Suppressor macrophage treated with lipopolysaccharide for 4 hours (primary cell): Measurements from ENCODE around the gene UBXN10.
"Not testable (repeated sequence)": the region's sequence is repeated elsewhere in the genome, so short reads cannot be mapped to it uniquely, and the experiment has no call there.

Experiments
- DNase-seq: peaks from one replicate; pipeline ENCODE4 v3.0.0-alpha.2; 2020

UBXN10 gene

GRCh38 chr1:20210736-20211460 lies 25.0 kb downstream of the UBXN10 start:
- DNase-seq, result no peak

GRCh38 chr1:20211511-20211931 lies 25.6 kb downstream of the UBXN10 start:
- DNase-seq, result no peak

GRCh38 chr1:20212085-20212684 lies 26.3 kb downstream of the UBXN10 start:
- DNase-seq, result no peak

GRCh38 chr1:20212685-20213331 lies 26.9 kb downstream of the UBXN10 start:
- DNase-seq, result peak; percentile 66

GRCh38 chr1:20215716-20216115 lies 29.8 kb downstream of the UBXN10 start:
- no peak for DNase-seq

- peak; percentile 10 for DNase-seq
Measured at GRCh38 chr1:20216574-20216973, 30.7 kb downstream of the UBXN10 start.

GRCh38 chr1:20219053-20219452 lies 33.2 kb downstream of the UBXN10 start:
- not testable (repeated sequence) for DNase-seq

- DNase-seq, result no peak
Measured at GRCh38 chr1:20220036-20220435, 34.1 kb downstream of the UBXN10 start.

- peak; percentile 18 for DNase-seq
Measured at GRCh38 chr1:20223106-20223505, 37.2 kb downstream of the UBXN10 start.

GRCh38 chr1:20223551-20224419 lies 37.9 kb downstream of the UBXN10 start:
- DNase-seq, result peak; percentile 3

GRCh38 chr1:20224546-20224945 lies 38.6 kb downstream of the UBXN10 start:
- no peak for DNase-seq

GRCh38 chr1:20227704-20228103 lies 41.8 kb downstream of the UBXN10 start:
- DNase-seq, result no peak

- DNase-seq, result no peak
Measured at GRCh38 chr1:20228314-20228825, 42.5 kb downstream of the UBXN10 start.

- DNase-seq, result no peak
Measured at GRCh38 chr1:20229171-20229570, 43.3 kb downstream of the UBXN10 start.

- DNase-seq, result not testable (repeated sequence)
Measured at GRCh38 chr1:20232564-20232963, 46.7 kb downstream of the UBXN10 start.

GRCh38 chr1:20233394-20233793 lies 47.5 kb downstream of the UBXN10 start:
- peak; percentile 46 for DNase-seq

GRCh38 chr1:20233866-20234265 lies 48.0 kb downstream of the UBXN10 start:
- DNase-seq, result no peak

GRCh38 chr1:20234788-20235535 lies 49.1 kb downstream of the UBXN10 start:
- DNase-seq, result no peak

- no peak for DNase-seq
Measured at GRCh38 chr1:20237646-20238045, 51.8 kb downstream of the UBXN10 start.

GRCh38 chr1:20240012-20240411 lies 54.1 kb downstream of the UBXN10 start:
- no peak for DNase-seq

GRCh38 chr1:20242890-20243479 lies 57.1 kb downstream of the UBXN10 start:
- DNase-seq, result no peak
